ENCODE measurements around the gene MAP4K4.

MAP4K4 gene

GRCh38 chr2:101788995-101789970 lies 91.8 kb downstream of the MAP4K4 start:
- no peak for DNase-seq (ENCODE audit: low read depth in 2 of 2)

GRCh38 chr2:101790416-101790815 lies 92.9 kb downstream of the MAP4K4 start:
- DNase-seq (ENCODE audit: low read depth in 2 of 2): no peak

- no peak for DNase-seq (ENCODE audit: low read depth in 2 of 2)
Measured at GRCh38 chr2:101790857-101791256, 93.3 kb downstream of the MAP4K4 start.

- no peak for DNase-seq (ENCODE audit: low read depth in 2 of 2)
Measured at GRCh38 chr2:101792208-101792607, 94.7 kb downstream of the MAP4K4 start.

GRCh38 chr2:101793277-101793969 lies 95.9 kb downstream of the MAP4K4 start:
- no peak for DNase-seq (ENCODE audit: low read depth in 2 of 2)

GRCh38 chr2:101794141-101794540 lies 96.6 kb downstream of the MAP4K4 start:
- no peak for DNase-seq (ENCODE audit: low read depth in 2 of 2)

- DNase-seq (ENCODE audit: low read depth in 2 of 2): no peak
Measured at GRCh38 chr2:101795033-101795432, 97.5 kb downstream of the MAP4K4 start.

GRCh38 chr2:101796825-101797600 lies 99.5 kb downstream of the MAP4K4 start:
- DNase-seq (ENCODE audit: low read depth in 2 of 2): no peak

- DNase-seq (ENCODE audit: low read depth in 2 of 2): no peak
Measured at GRCh38 chr2:101801496-101801895, 104.0 kb downstream of the MAP4K4 start.

GRCh38 chr2:101802329-101802728 lies 104.8 kb downstream of the MAP4K4 start:
- no peak for DNase-seq (ENCODE audit: low read depth in 2 of 2)

- no peak for DNase-seq (ENCODE audit: low read depth in 2 of 2)
Measured at GRCh38 chr2:101803128-101803527, 105.6 kb downstream of the MAP4K4 start.

GRCh38 chr2:101803945-101804696 lies 106.6 kb downstream of the MAP4K4 start:
- no peak for DNase-seq (ENCODE audit: low read depth in 2 of 2)

GRCh38 chr2:101805152-101806088 lies 107.9 kb downstream of the MAP4K4 start:
- DNase-seq (ENCODE audit: low read depth in 2 of 2): no peak

GRCh38 chr2:101806123-101806522 lies 108.6 kb downstream of the MAP4K4 start:
- no peak for DNase-seq (ENCODE audit: low read depth in 2 of 2)

GRCh38 chr2:101806701-101807100 lies 109.2 kb downstream of the MAP4K4 start:
- no peak for DNase-seq (ENCODE audit: low read depth in 2 of 2)

GRCh38 chr2:101807242-101807641 lies 109.7 kb downstream of the MAP4K4 start:
- no peak for DNase-seq (ENCODE audit: low read depth in 2 of 2)

- DNase-seq (ENCODE audit: low read depth in 2 of 2): no peak
Measured at GRCh38 chr2:101808006-101808562, 110.6 kb downstream of the MAP4K4 start.

GRCh38 chr2:101809698-101810097 lies 112.2 kb downstream of the MAP4K4 start:
- DNase-seq (ENCODE audit: low read depth in 2 of 2): no peak

GRCh38 chr2:101811226-101812015 lies 113.9 kb downstream of the MAP4K4 start:
- no peak for DNase-seq (ENCODE audit: low read depth in 2 of 2)
